HG03469 (cell line): ENCODE results near the gene RELN.
"Not testable (repeated sequence)": the region's sequence is repeated elsewhere in the genome, so short reads cannot be mapped to it uniquely, and the experiment has no call there.

Experiments
- ATAC-seq: cut with Tn5 transposase; IDR thresholded peaks from one replicate; pipeline ENCODE4 v1.9.1; 2021; ENCODE audit warnings: mild to moderate bottlenecking, moderate library complexity, moderate number of reproducible peaks; ENCODE audit not compliant: unreplicated experiment

RELN gene

GRCh38 chr7:103856929-103857328 is 132.5 kb downstream of the RELN start:
- ATAC-seq, result no peak

- ATAC-seq, result no peak
Measured at GRCh38 chr7:103855671-103856070, 133.8 kb downstream of the RELN start.

- ATAC-seq, result no peak
Measured at GRCh38 chr7:103854611-103855010, 134.8 kb downstream of the RELN start.

- no peak for ATAC-seq
Measured at GRCh38 chr7:103851357-103851756, 138.1 kb downstream of the RELN start.

GRCh38 chr7:103843689-103844480 is 145.6 kb downstream of the RELN start:
- no peak for ATAC-seq

- ATAC-seq, result no peak
Measured at GRCh38 chr7:103833401-103833800, 156.1 kb downstream of the RELN start.

GRCh38 chr7:103832438-103832837 is 157.0 kb downstream of the RELN start:
- ATAC-seq, result no peak

- no peak for ATAC-seq
Measured at GRCh38 chr7:103824251-103824650, 165.2 kb downstream of the RELN start.

- no peak for ATAC-seq
Measured at GRCh38 chr7:103823084-103823483, 166.4 kb downstream of the RELN start.

GRCh38 chr7:103821092-103821491 is 168.4 kb downstream of the RELN start:
- ATAC-seq, result no peak

GRCh38 chr7:103815972-103816371 is 173.5 kb downstream of the RELN start:
- not testable (repeated sequence) for ATAC-seq

- no peak for ATAC-seq
Measured at GRCh38 chr7:103813970-103814369, 175.5 kb downstream of the RELN start.

GRCh38 chr7:103811997-103812396 is 177.5 kb downstream of the RELN start:
- ATAC-seq, result peak; percentile 91

- ATAC-seq, result no peak
Measured at GRCh38 chr7:103811290-103811689, 178.2 kb downstream of the RELN start.

- ATAC-seq, result no peak
Measured at GRCh38 chr7:103810112-103810744, 179.2 kb downstream of the RELN start.

GRCh38 chr7:103809229-103809994 is 180.0 kb downstream of the RELN start:
- no peak for ATAC-seq

GRCh38 chr7:103805346-103805745 is 184.1 kb downstream of the RELN start:
- ATAC-seq, result no peak

GRCh38 chr7:103803631-103804030 is 185.8 kb downstream of the RELN start:
- no peak for ATAC-seq

- ATAC-seq, result no peak
Measured at GRCh38 chr7:103799298-103799697, 190.2 kb downstream of the RELN start.

GRCh38 chr7:103797647-103798307 is 191.7 kb downstream of the RELN start:
- ATAC-seq, result no peak

- no peak for ATAC-seq
Measured at GRCh38 chr7:103796327-103796962, 193.0 kb downstream of the RELN start.
